ENCODE results near the gene TGFB1. TPM values are rescaled to one million over a fixed set of nuclear protein-coding genes. Genes with fewer than 3 reads are reported as not detected.

The TGFB1 gene
- total and polyA plus RNA-seq, 2 of the 13 experiments (the other 11 are each of a cell fraction or from before 2014, with no cell fraction given), result 4.1 to 5.4 TPM

DNA sequence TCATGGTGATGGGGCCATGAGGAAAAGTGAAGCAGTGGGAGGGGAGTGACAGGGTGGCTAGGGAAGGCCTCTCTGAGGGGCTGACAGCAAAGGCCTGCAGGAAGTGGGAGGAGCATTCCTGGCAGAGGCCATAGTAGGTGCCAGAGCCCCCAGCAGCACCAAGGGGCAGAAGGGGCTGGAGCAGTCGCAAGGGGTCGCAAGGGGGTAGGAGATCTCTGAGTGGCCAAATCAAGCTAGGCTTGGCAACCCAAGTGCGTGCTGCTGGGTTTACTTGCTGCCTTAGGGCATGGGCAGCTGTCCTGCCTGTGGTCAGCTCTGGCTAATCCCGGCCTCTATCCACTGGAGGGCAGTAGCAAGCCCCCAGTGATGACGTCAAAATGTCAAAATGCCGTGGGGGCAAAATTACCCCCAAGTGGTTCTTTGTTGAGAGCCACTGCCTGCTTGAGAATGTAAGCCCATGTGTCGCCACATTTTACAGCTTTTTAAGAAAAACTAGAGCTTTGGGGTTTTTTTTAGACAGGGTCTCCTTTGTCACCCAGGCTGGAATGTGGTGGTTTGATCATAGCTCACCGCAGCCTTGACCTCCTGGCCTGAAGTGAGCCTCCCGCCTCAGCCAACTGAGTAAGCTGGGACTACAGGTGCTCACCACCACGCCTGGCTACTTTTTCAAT lies 32.0 kb downstream of the TGFB1 start (continued):
- TF ChIP-seq, protein P1, sequence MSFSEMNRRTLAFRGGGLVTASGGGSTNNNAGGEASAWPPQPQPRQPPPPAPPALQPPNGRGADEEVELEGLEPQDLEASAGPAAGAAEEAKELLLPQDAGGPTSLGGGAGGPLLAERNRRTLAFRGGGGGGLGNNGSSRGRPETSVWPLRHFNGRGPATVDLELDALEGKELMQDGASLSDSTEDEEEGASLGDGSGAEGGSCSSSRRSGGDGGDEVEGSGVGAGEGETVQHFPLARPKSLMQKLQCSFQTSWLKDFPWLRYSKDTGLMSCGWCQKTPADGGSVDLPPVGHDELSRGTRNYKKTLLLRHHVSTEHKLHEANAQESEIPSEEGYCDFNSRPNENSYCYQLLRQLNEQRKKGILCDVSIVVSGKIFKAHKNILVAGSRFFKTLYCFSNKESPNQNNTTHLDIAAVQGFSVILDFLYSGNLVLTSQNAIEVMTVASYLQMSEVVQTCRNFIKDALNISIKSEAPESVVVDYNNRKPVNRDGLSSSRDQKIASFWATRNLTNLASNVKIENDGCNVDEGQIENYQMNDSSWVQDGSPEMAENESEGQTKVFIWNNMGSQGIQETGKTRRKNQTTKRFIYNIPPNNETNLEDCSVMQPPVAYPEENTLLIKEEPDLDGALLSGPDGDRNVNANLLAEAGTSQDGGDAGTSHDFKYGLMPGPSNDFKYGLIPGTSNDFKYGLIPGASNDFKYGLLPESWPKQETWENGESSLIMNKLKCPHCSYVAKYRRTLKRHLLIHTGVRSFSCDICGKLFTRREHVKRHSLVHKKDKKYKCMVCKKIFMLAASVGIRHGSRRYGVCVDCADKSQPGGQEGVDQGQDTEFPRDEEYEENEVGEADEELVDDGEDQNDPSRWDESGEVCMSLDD (CRISPR knock-in tag; IDR thresholded peaks at IDR 0.05; ENCODE audit: borderline replicate concordance), result peak; percentile 51; the same call in 1 of the 2 replicates
- TF ChIP-seq POGZ (CRISPR knock-in tag; IDR thresholded peaks at IDR 0.05) (no peak), IKZF4 (CRISPR knock-in tag; IDR thresholded peaks at IDR 0.05; ENCODE audit: borderline replicate concordance, low read depth, not compliant biosample characterization) (no peak), KDM1A (CRISPR knock-in tag; IDR thresholded peaks at IDR 0.05) (no peak), SP2 (CRISPR knock-in tag; IDR thresholded peaks at IDR 0.05) (no peak), SRSF4 (IDR thresholded peaks at IDR 0.05; ENCODE audit: low read depth, low read length, poor library complexity, severe bottlenecking) (no peak), MIER2 (CRISPR knock-in tag; IDR thresholded peaks at IDR 0.05) (no peak), KDM5A (IDR thresholded peaks at IDR 0.05; ENCODE audit: borderline replicate concordance, low read length) (no peak), ZNF720 (CRISPR knock-in tag; IDR thresholded peaks at IDR 0.05) (no peak), ZNF501 (CRISPR knock-in tag; IDR thresholded peaks at IDR 0.05) (0 out of 2 replicates have a peak, but pooled peaks have one; percentile 32), HNRNPLL (IDR thresholded peaks at IDR 0.05; ENCODE audit: low read depth, low read length, poor library complexity, severe bottlenecking) (no peak), ZNF609 (CRISPR knock-in tag; IDR thresholded peaks at IDR 0.05; ENCODE audit: borderline replicate concordance) (peak; percentile 9; the same call in 1 of the 2 replicates)
- TF ChIP-seq, protein P2, sequence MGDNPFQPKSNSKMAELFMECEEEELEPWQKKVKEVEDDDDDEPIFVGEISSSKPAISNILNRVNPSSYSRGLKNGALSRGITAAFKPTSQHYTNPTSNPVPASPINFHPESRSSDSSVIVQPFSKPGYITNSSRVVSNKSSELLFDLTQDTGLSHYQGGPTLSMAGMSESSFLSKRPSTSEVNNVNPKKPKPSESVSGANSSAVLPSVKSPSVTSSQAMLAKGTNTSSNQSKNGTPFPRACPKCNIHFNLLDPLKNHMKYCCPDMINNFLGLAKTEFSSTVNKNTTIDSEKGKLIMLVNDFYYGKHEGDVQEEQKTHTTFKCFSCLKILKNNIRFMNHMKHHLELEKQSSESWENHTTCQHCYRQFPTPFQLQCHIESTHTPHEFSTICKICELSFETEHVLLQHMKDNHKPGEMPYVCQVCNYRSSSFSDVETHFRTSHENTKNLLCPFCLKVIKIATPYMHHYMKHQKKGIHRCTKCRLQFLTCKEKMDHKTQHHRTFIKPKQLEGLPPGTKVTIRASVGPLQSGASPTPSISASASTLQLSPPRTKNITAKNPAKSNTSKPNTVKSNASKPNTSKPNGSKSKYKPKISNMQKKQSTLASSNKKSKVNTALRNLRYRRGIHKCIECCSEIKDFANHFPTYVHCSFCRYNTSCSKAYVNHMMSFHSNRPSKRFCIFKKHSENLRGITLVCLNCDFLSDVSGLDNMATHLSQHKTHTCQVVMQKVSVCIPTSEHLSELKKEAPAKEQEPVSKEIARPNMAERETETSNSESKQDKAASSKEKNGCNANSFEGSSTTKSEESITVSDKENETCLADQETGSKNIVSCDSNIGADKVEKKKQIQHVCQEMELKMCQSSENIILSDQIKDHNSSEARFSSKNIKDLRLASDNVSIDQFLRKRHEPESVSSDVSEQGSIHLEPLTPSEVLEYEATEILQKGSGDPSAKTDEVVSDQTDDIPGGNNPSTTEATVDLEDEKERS (CRISPR knock-in tag; IDR thresholded peaks at IDR 0.05), result no peak
- TF ChIP-seq, protein P3, sequence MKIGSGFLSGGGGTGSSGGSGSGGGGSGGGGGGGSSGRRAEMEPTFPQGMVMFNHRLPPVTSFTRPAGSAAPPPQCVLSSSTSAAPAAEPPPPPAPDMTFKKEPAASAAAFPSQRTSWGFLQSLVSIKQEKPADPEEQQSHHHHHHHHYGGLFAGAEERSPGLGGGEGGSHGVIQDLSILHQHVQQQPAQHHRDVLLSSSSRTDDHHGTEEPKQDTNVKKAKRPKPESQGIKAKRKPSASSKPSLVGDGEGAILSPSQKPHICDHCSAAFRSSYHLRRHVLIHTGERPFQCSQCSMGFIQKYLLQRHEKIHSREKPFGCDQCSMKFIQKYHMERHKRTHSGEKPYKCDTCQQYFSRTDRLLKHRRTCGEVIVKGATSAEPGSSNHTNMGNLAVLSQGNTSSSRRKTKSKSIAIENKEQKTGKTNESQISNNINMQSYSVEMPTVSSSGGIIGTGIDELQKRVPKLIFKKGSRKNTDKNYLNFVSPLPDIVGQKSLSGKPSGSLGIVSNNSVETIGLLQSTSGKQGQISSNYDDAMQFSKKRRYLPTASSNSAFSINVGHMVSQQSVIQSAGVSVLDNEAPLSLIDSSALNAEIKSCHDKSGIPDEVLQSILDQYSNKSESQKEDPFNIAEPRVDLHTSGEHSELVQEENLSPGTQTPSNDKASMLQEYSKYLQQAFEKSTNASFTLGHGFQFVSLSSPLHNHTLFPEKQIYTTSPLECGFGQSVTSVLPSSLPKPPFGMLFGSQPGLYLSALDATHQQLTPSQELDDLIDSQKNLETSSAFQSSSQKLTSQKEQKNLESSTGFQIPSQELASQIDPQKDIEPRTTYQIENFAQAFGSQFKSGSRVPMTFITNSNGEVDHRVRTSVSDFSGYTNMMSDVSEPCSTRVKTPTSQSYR (CRISPR knock-in tag; IDR thresholded peaks at IDR 0.05; ENCODE audit: borderline replicate concordance), result no peak

All from HepG2 (cell line).